Sigmoid colon (tissue), 7 donors: Measurements from ENCODE around the gene RAET1G. TPM values are rescaled to one million over a fixed set of nuclear protein-coding genes. Genes with fewer than 3 reads are reported as not detected.
A peak's percentile ranks its signal among the peaks of the same experiment; 100 is the strongest.
"Not testable (repeated sequence)": the region's sequence is repeated elsewhere in the genome, so short reads cannot be mapped to it uniquely, and the experiment has no call there.

Source experiments
- DNase-seq: peaks from one replicate; pipeline ENCODE4 v3.0.0-alpha.2; 2019
- H3K27ac ChIP-seq, 4 donors: fragments of 200-600 bp; sonication (generic); one replicate each; pipeline ENCODE4 v1.5.1; 2016 to 2019; ENCODE audit warnings: mild to moderate bottlenecking in 1 of 4
- H3K27me3 ChIP-seq, 3 donors: fragments of 200-600 bp; sonication (generic); one replicate each; pipeline ENCODE4 v1.5.1; 2019; ENCODE audit warnings: mild to moderate bottlenecking in 1 of 3
- H3K36me3 ChIP-seq, 4 donors: fragments of 200-600 bp; sonication (generic); one replicate each; pipeline ENCODE4 v1.5.1; 2016 to 2019
- H3K4me1 ChIP-seq, 4 donors: fragments of 200-600 bp; sonication (generic); one replicate each; pipeline ENCODE4 v1.5.1; 2017 to 2019
- H3K4me3 ChIP-seq, 4 donors: fragments of 200-600 bp; sonication (generic); one replicate each; pipeline ENCODE4 v1.5.1; 2017 to 2019; ENCODE audit warnings: mild to moderate bottlenecking in 2 of 4, moderate library complexity in 1 of 4
- H3K9me3 ChIP-seq, 4 donors: fragments of 200-600 bp in 3 of 4; sonication (generic) in 3 of 4; one replicate each; pipeline versions ENCODE4 v1.5.1 to v1.6.1; 2013 to 2019
- CTCF ChIP-seq, 4 experiments: fragments of 450-650 bp in 3 of 4; fragments of 200-600 bp in 1 of 4; IDR thresholded peaks; one replicate each; pipeline ENCODE4 v1.5.1; 2016 to 2019; ENCODE audit warnings: antibody characterized with exemption in 4 of 4, mild to moderate bottlenecking in 3 of 4, moderate library complexity in 2 of 4
- EP300 ChIP-seq, 4 donors: sonication (generic); formaldehyde crosslinking; IDR thresholded peaks; one replicate each; pipeline ENCODE4 v1.6.1; 2017; ENCODE audit warnings: antibody characterized with exemption in 4 of 4
- POLR2A ChIP-seq, 2 donors: fragments of 450-650 bp; IDR thresholded peaks; one replicate each; pipeline ENCODE4 v1.6.1; 2016; ENCODE audit warnings: antibody characterized with exemption in 2 of 2, mild to moderate bottlenecking in 2 of 2, moderate library complexity in 2 of 2
- POLR2AphosphoS5 ChIP-seq, 4 donors: sonication (generic); formaldehyde crosslinking; IDR thresholded peaks; one replicate each; pipeline ENCODE4 v1.6.1; 2017; ENCODE audit warnings: antibody characterized with exemption in 4 of 4
- WGBS, 2 donors: extraction: QIAGEN DNeasy Blood & Tissue Kit; methylation state at CpG; one replicate each; pipeline ENCODE4 v1.1.7; 2013; 5-methylcytosine and 5-hydroxymethylcytosine counted together
- intact Hi-C: fragments of 100-400 bp; cut with DNase I; formaldehyde crosslinking; loops from one replicate; pipeline ENCODE4 v1.15.1; 2023
- polyA plus RNA-seq, 3 donors: library from polyadenylated mRNA; stranded (reverse); fragments of 200-250 nt; gene quantifications; one replicate each; pipeline ENCODE4 v1.2.3, GENCODE V29; 2013
- total RNA-seq, 4 donors: library from RNA; depleted of rRNA; stranded (reverse); fragments of >200 nt; gene quantifications; one replicate each; pipeline ENCODE4 v1.1.0, GENCODE V29; 2016
- donor health status: healthy with polysubstance abuse.
- donor health status: Bipolar disorder and iron deficiency.
- donor health status: healthy.

The RAET1G gene
- total and polyA plus RNA-seq, 7 donors, result 0.23 TPM; not detected in 6

GRCh38 chr6:149895833-149896271, 27.1 kb downstream of the RAET1G start:
- no peak for DNase-seq
- H3K4me1 ChIP-seq, result peaks cover 0 to 32% (median 32%) of the 10 kb centered on the region in 4 donors
- H3K27me3 ChIP-seq, result no peaks in the 10 kb centered on the region
- TF ChIP-seq CTCF (IDR thresholded peaks at IDR 0.05) (no peak), EP300 (IDR thresholded peaks at IDR 0.05) (no peak), POLR2A (IDR thresholded peaks at IDR 0.05) (no peak), POLR2AphosphoS5 (IDR thresholded peaks at IDR 0.05) (no peak)
- intact Hi-C loops, result loop anchor here (2.0 kb wide), 1 partner anchor 53 kb away; no protein-coding TSS in a partner anchor
- WGBS, 2 donors, result 51 to 58% methylated on average over 5 of the region's 5 CpGs
- H3K4me3 ChIP-seq, result no peak overlapping the region
- H3K36me3 ChIP-seq, result no peaks in the 10 kb centered on the region
- H3K27ac ChIP-seq, result peak overlapping the region; percentile 68 to 75 (median 71)
- H3K9me3 ChIP-seq, result no peaks in the 10 kb centered on the region

GRCh38 chr6:149895048-149895590, 27.8 kb downstream of the RAET1G start:
- no peaks in the 10 kb centered on the region for H3K36me3 ChIP-seq
- H3K4me3 ChIP-seq, result no peak overlapping the region
- no peaks in the 10 kb centered on the region for H3K9me3 ChIP-seq
- H3K27ac ChIP-seq, result peak overlapping the region; percentile 68 to 75 (median 71)
- intact Hi-C loops, result loop anchor here (2.0 kb wide), 1 partner anchor 52 kb away; no protein-coding TSS in a partner anchor
- peaks cover 0 to 32% (median 32%) of the 10 kb centered on the region in 4 donors for H3K4me1 ChIP-seq
- no peak for TF ChIP-seq CTCF (IDR thresholded peaks at IDR 0.05)
- TF ChIP-seq EP300 (IDR thresholded peaks at IDR 0.05), result no peak
- TF ChIP-seq POLR2AphosphoS5 (IDR thresholded peaks at IDR 0.05), result peak in 2 of 4 donors; percentile 16 to 31
- TF ChIP-seq POLR2A (IDR thresholded peaks at IDR 0.05), result no peak
- H3K27me3 ChIP-seq, result no peaks in the 10 kb centered on the region
- peak; percentile 87 for DNase-seq
- WGBS, 2 donors, result 7 to 45% methylated on average over 7 of the region's 7 CpGs

GRCh38 chr6:149891864-149892263, 31.1 kb downstream of the RAET1G start:
- H3K4me3 ChIP-seq, H3K27ac ChIP-seq, H3K36me3 ChIP-seq, intact Hi-C loops, H3K9me3 ChIP-seq, H3K27me3 ChIP-seq, DNase-seq: not testable (repeated sequence)
- peaks cover 0 to 23% (median 22%) of the 10 kb centered on the region in 4 donors for H3K4me1 ChIP-seq
- 76 to 93% methylated on average over 6 of the region's 6 CpGs for WGBS, 2 donors

- peaks cover 0 to 17% (median 16%) of the 10 kb centered on the region in 4 donors for H3K4me1 ChIP-seq
- no peaks in the 10 kb centered on the region for H3K36me3 ChIP-seq
- no peaks in the 10 kb centered on the region for H3K9me3 ChIP-seq
- DNase-seq, result no peak
- H3K27ac ChIP-seq, result no peak overlapping the region
- 73 to 82% methylated on average over 3 of the region's 3 CpGs for WGBS, 2 donors
- intact Hi-C loops, result no loop called here
- H3K27me3 ChIP-seq, result no peaks in the 10 kb centered on the region
- TF ChIP-seq EP300 (IDR thresholded peaks at IDR 0.05) (no peak), CTCF (IDR thresholded peaks at IDR 0.05) (no peak), POLR2A (IDR thresholded peaks at IDR 0.05) (no peak)
- H3K4me3 ChIP-seq, result no peak overlapping the region
Measured at GRCh38 chr6:149891259-149891658, 31.7 kb downstream of the RAET1G start.

- Histone ChIP-seq H3K4me3 (no peak overlapping the region), H3K27ac (no peak overlapping the region), H3K4me1 (peaks cover 0 to 11% (median 10%) of the 10 kb centered on the region in 4 donors), H3K36me3 (no peaks in the 10 kb centered on the region), H3K9me3 (no peaks in the 10 kb centered on the region), H3K27me3 (no peaks in the 10 kb centered on the region)
- DNase-seq, result no peak
- intact Hi-C loops, result no loop called here
- 52 to 85% methylated on average over 6 of the region's 6 CpGs for WGBS, 2 donors
- no peak for TF ChIP-seq POLR2AphosphoS5 (IDR thresholded peaks at IDR 0.05)
- TF ChIP-seq EP300 (IDR thresholded peaks at IDR 0.05), result no peak
- no peak for TF ChIP-seq CTCF (IDR thresholded peaks at IDR 0.05)
- no peak for TF ChIP-seq POLR2A (IDR thresholded peaks at IDR 0.05)
Measured at GRCh38 chr6:149890629-149891045, 32.3 kb downstream of the RAET1G start.
